Measurements from ENCODE around the gene HSBP1. TPM values are rescaled to one million over a fixed set of nuclear protein-coding genes. Genes with fewer than 3 reads are reported as not detected.

Gene HSBP1
- polyA plus RNA-seq (2013, experiment 1 of 4) = 208 TPM
- polyA plus RNA-seq (2013, experiment 2 of 4) = 204 TPM
- 177 TPM for polyA plus RNA-seq (2013, experiment 3 of 4)
- polyA plus RNA-seq (2013, experiment 4 of 4) = 218 TPM

DNA sequence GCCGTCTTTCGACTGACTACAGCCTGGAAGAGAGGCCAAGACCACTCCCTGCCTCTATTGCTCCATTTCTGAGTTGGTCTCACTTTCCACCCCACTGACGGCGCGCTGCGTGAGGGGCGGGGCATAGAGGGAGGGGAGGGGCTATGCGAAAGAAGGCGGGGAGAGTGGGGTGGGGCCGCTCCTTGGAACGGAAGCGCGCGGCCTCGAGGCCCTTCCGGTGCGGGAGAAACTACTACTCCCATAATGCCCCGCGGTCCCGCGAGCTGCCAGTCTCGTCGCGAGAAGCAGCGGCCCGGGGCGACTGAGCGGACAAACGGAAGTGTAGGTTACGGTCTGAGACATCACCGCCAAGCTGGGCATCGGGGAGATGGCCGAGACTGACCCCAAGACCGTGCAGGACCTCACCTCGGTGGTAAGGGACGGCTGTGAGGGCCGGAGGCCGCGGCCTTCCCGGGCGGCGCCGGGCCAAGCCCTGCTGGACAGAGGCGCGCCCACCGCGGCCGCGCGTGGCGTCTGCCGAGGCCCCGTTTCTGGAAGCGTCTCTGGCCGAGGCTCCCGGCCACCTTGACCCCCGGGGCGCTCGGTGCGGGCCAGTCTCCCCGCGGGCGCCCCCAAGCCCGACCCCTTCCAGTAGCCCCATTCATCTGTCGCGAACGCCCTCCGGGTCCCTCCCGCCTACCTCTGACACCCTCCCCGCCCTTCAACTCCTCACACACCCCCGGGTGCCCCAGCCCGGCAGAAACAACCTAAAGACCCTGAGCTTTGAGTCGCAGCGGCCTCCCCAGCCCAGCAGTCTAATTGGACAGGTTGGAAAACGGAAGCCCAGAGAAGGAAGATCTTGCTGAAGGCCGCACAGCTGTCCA lies at the start of gene HSBP1:
TSS of gene HSBP1 (plus strand) at position 269 of the 863 bp plus-strand sequence. CDS start at position 368, 99 bp downstream.
- H3K9me3 ChIP-seq (ENCODE audit: control insufficient read depth, low read length) = no peaks in the 10 kb centered on the region
- H3K27me3 ChIP-seq (ENCODE audit: control insufficient read depth, insufficient read depth, low read length, poor library complexity, severe bottlenecking) = no peaks in the 10 kb centered on the region
- H3K4me1 ChIP-seq (ENCODE audit: control insufficient read depth, insufficient read depth, low read length) = peaks cover 8% of the 10 kb centered on the region
- H3K36me3 ChIP-seq (ENCODE audit: control insufficient read depth, insufficient read depth, low read length) = peaks cover 4% of the 10 kb centered on the region
- 3% methylated on average over 73 to 76 of the region's 76 CpGs for WGBS, 2 experiments
- peak within 1 kb of the TSS; percentile 66 for H3K4me3 ChIP-seq (ENCODE audit: insufficient read depth, low read depth, low read length)
- no peak within 1 kb of the TSS for H3K27ac ChIP-seq (ENCODE audit: insufficient read depth, low read depth, low read length, poor library complexity, severe bottlenecking)

DNA sequence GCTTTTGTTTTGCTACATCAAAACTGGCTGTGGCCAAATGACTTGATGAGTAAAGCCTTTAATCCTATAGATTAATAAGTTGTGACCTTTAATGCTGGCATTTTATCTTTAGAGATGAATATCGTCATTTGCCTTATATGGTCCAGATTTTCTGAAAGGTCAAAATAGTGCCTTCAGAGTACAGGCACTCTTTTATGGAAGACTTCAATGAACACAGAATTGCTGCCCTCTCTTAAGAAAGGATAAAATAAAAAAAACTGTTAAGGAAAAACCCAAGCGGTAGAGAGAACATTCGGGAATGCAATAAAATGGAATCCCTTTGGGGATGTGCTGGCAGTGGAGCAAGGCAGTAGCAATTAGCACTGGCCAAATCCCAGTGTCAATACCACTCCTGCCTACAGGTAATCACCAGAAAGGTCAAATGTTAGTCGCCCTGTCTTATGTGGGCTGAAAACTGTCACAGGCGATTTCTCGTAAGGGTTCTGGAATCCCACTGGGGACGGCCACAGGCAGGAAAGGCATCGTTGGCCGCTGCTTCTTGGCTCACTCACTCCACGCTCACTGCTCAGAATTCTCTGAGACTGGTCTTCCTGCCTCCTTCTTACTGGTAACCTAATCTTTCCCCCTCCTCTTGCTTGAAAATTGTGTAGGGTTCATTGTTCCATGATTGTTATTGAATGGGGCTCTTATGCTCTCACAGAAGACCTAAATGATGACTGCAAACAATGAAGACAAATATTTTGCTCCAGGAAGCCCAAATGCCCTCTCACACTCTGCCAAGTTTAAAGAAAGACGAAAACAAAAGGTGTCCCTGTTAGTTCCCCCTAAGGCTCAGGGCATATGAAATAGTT lies 45.4 kb upstream of the HSBP1 start:
- Histone ChIP-seq H3K9me3 (ENCODE audit: control insufficient read depth, low read length) (no peaks in the 10 kb centered on the region), H3K27me3 (ENCODE audit: control insufficient read depth, insufficient read depth, low read length, poor library complexity, severe bottlenecking) (no peaks in the 10 kb centered on the region), H3K4me3 (ENCODE audit: insufficient read depth, low read depth, low read length) (no peak overlapping the region), H3K4me1 (ENCODE audit: control insufficient read depth, insufficient read depth, low read length) (no peaks in the 10 kb centered on the region), H3K27ac (ENCODE audit: insufficient read depth, low read depth, low read length, poor library complexity, severe bottlenecking) (peak overlapping the region; percentile 4), H3K36me3 (ENCODE audit: control insufficient read depth, insufficient read depth, low read length) (no peaks in the 10 kb centered on the region)
- WGBS, 2 experiments = 92 to 95% methylated on average over 11 of the region's 11 CpGs

DNA sequence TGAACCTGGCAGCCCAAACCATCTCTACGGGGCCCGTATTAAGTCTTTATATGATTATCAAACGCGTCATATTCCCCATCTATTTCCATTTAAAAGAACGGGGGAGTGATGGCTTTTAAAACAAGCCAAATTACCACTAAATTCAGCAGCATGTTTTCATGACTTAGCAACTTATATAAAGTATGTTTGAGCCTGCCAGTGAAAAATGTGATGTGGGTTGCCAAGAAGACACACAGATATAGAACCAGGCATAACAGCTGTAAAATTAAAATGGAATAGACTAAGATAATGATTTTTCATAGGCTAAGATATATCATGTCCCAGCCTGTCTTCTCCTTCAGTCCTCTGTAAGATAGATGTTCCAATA lies 44.8 kb upstream of the HSBP1 start:
- no peaks in the 10 kb centered on the region for H3K9me3 ChIP-seq (ENCODE audit: control insufficient read depth, low read length)
- no peaks in the 10 kb centered on the region for H3K36me3 ChIP-seq (ENCODE audit: control insufficient read depth, insufficient read depth, low read length)
- WGBS, 2 experiments = 92 to 94% methylated on average over 5 of the region's 5 CpGs
- no peaks in the 10 kb centered on the region for H3K4me1 ChIP-seq (ENCODE audit: control insufficient read depth, insufficient read depth, low read length)
- H3K4me3 ChIP-seq (ENCODE audit: insufficient read depth, low read depth, low read length) = no peak overlapping the region
- H3K27ac ChIP-seq (ENCODE audit: insufficient read depth, low read depth, low read length, poor library complexity, severe bottlenecking) = no peak overlapping the region
- H3K27me3 ChIP-seq (ENCODE audit: control insufficient read depth, insufficient read depth, low read length, poor library complexity, severe bottlenecking) = no peaks in the 10 kb centered on the region

DNA sequence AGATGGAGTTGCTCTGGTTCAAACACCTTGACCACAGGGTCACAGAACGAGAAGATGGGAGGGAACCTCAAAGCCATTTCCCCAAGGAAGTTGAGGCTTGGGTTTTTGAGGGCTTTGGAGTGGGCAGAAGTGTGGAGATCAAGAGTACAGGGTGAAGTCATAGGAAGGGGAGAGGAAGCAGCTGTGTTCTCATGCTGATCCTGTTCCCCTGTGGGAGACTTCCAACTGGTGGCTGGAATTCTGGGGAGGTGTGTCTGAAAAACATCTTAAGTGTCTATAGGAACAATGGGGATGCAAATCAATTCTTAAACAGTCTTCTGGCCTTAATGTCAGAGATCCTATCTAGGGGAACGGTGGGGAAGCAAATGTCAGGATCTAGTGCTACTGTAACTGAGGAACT lies 38.8 kb upstream of the HSBP1 start:
- H3K36me3 ChIP-seq (ENCODE audit: control insufficient read depth, insufficient read depth, low read length) = no peaks in the 10 kb centered on the region
- H3K27me3 ChIP-seq (ENCODE audit: control insufficient read depth, insufficient read depth, low read length, poor library complexity, severe bottlenecking) = no peaks in the 10 kb centered on the region
- no peaks in the 10 kb centered on the region for H3K9me3 ChIP-seq (ENCODE audit: control insufficient read depth, low read length)
- 77 to 82% methylated on average over 2 of the region's 2 CpGs for WGBS, 2 experiments
- no peak overlapping the region for H3K27ac ChIP-seq (ENCODE audit: insufficient read depth, low read depth, low read length, poor library complexity, severe bottlenecking)
- no peaks in the 10 kb centered on the region for H3K4me1 ChIP-seq (ENCODE audit: control insufficient read depth, insufficient read depth, low read length)
- H3K4me3 ChIP-seq (ENCODE audit: insufficient read depth, low read depth, low read length) = no peak overlapping the region

DNA sequence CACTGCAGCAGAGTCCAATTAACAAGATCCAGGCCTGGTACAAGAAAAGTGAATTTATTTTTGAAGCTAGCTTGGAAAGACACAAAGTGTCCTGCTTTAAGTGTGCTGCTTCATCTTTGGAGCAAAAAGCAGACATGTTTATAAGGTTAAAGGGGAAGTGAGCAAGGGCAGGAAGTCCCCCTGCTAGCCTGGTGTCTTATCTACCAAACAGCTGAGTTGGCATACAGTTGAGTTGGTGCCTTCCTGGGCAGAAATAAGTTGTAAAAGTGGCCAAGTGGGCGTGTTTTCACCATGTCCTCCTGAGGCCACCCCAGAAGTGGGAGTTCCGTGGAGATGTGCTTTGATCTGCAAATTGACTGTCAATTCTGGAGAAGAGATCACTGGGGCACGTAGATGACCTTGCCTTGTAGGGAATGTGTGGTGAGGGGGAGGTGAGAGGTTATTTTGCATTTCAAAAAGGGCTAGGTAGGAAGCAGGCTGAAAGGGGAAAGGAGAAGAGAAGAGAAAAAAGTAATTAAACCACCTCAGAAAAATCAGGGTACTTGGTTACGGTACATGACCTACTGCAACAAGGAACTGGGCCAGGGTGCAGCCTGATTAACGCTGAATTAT lies 38.3 kb upstream of the HSBP1 start:
- Histone ChIP-seq H3K4me3 (ENCODE audit: insufficient read depth, low read depth, low read length) (no peak overlapping the region), H3K4me1 (ENCODE audit: control insufficient read depth, insufficient read depth, low read length) (no peaks in the 10 kb centered on the region), H3K27me3 (ENCODE audit: control insufficient read depth, insufficient read depth, low read length, poor library complexity, severe bottlenecking) (no peaks in the 10 kb centered on the region), H3K36me3 (ENCODE audit: control insufficient read depth, insufficient read depth, low read length) (no peaks in the 10 kb centered on the region), H3K9me3 (ENCODE audit: control insufficient read depth, low read length) (no peaks in the 10 kb centered on the region), H3K27ac (ENCODE audit: insufficient read depth, low read depth, low read length, poor library complexity, severe bottlenecking) (no peak overlapping the region)
- 63 to 65% methylated on average over 5 of the region's 5 CpGs for WGBS, 2 experiments

DNA sequence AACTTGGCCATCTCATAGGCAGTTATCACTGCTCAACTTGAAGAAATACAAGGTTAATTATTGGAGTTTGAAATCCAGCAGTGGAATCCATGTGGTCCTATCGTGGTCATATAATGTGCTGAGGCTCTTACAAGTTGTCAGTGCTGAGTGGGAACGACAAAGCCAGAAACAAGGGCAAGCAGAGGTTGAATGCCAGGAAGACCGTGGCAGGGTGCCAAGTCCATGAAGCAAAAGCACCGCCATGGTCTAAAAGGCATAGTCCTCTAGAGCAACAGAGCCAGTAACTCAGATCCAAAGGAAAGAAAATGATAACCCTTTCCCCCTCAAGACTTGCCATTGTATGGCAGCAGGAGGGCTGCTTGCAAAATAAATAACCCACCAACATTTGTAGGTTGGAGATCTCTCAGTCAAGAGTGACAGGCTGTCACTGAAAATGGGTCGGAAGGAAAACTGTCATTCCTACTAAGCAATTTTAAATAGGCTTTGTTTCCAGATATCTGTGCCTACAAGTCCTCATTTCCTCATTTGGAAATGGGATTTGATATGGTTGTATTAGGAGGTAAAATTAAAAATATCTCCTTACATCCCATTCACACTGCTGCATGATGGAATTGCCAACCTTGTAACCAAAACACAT lies 36.4 kb upstream of the HSBP1 start:
- Histone ChIP-seq H3K27ac (ENCODE audit: insufficient read depth, low read depth, low read length, poor library complexity, severe bottlenecking) (no peak overlapping the region), H3K4me1 (ENCODE audit: control insufficient read depth, insufficient read depth, low read length) (no peaks in the 10 kb centered on the region), H3K4me3 (ENCODE audit: insufficient read depth, low read depth, low read length) (no peak overlapping the region), H3K9me3 (ENCODE audit: control insufficient read depth, low read length) (no peaks in the 10 kb centered on the region), H3K36me3 (ENCODE audit: control insufficient read depth, insufficient read depth, low read length) (no peaks in the 10 kb centered on the region), H3K27me3 (ENCODE audit: control insufficient read depth, insufficient read depth, low read length, poor library complexity, severe bottlenecking) (no peaks in the 10 kb centered on the region)
- 90 to 93% methylated on average over 5 of the region's 5 CpGs for WGBS, 2 experiments

DNA sequence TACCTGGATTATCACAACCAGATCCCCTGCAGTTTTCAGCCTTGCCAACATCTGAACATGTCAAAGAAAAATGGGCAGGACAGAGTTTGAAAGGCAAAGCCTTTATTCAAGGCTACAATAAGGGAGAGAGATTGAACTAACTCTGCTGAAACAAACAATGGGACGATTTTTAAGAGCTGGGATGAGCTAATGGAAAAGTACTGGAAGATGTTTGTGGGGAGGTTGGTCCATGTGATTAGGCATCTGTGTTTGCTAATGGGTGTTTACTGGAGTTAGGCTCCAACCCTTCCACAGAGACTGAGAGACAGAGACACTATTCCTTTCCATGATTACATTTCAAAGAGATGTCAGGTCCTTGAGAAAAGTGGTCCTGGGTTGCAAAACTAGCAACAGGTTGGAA lies 35.0 kb upstream of the HSBP1 start:
- 68 to 74% methylated on average over 1 of the region's 1 CpG for WGBS, 2 experiments
- no peaks in the 10 kb centered on the region for H3K4me1 ChIP-seq (ENCODE audit: control insufficient read depth, insufficient read depth, low read length)
- H3K27ac ChIP-seq (ENCODE audit: insufficient read depth, low read depth, low read length, poor library complexity, severe bottlenecking) = no peak overlapping the region
- H3K9me3 ChIP-seq (ENCODE audit: control insufficient read depth, low read length) = no peaks in the 10 kb centered on the region
- H3K36me3 ChIP-seq (ENCODE audit: control insufficient read depth, insufficient read depth, low read length) = no peaks in the 10 kb centered on the region
- no peaks in the 10 kb centered on the region for H3K27me3 ChIP-seq (ENCODE audit: control insufficient read depth, insufficient read depth, low read length, poor library complexity, severe bottlenecking)
- H3K4me3 ChIP-seq (ENCODE audit: insufficient read depth, low read depth, low read length) = no peak overlapping the region

DNA sequence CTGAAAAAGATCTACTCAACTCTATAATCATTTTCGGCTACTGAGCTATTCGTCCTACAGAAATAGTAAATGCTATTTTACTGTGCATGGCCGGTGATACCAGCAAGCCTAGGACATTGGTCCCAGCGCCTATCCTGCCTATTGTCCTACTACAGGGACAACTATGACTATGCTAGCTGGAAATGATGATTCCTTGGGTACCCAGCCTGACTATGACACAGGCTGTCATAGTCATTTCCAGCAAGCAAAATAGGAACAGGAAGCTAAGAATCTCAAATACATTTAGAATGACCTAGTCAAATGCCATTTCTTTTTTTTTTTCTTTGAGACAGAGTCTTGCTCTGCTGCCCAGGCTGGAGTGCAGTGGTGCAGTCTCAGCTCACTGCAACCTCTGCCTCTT lies 33.7 kb upstream of the HSBP1 start:
- Histone ChIP-seq H3K4me1 (ENCODE audit: control insufficient read depth, insufficient read depth, low read length) (no peaks in the 10 kb centered on the region), H3K27ac (ENCODE audit: insufficient read depth, low read depth, low read length, poor library complexity, severe bottlenecking) (no peak overlapping the region), H3K9me3 (ENCODE audit: control insufficient read depth, low read length) (no peaks in the 10 kb centered on the region), H3K27me3 (ENCODE audit: control insufficient read depth, insufficient read depth, low read length, poor library complexity, severe bottlenecking) (no peaks in the 10 kb centered on the region), H3K36me3 (ENCODE audit: control insufficient read depth, insufficient read depth, low read length) (no peaks in the 10 kb centered on the region), H3K4me3 (ENCODE audit: insufficient read depth, low read depth, low read length) (no peak overlapping the region)
- WGBS, 2 experiments = 94 to 95% methylated on average over 4 of the region's 4 CpGs

DNA sequence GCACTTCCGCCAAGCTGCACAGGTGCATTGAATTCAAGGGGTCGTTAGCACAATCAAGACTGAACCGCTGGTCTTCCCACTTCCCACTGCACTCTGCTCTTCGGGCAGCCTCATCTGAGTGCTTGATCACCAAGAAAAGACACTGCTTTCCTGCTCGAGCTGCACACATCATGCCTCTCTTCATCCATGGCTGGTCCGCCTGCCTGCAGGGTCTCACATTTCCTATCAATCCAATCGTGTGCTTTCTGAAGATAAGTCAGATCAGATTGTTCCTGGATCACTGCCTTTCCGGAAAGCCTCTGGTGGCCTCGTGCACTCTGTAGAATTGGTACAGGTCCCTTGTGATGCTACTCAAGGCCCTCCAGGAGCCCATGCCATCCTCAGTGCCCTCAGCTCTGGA lies 30.8 kb upstream of the HSBP1 start:
- Histone ChIP-seq H3K4me3 (ENCODE audit: insufficient read depth, low read depth, low read length) (no peak overlapping the region), H3K27me3 (ENCODE audit: control insufficient read depth, insufficient read depth, low read length, poor library complexity, severe bottlenecking) (no peaks in the 10 kb centered on the region), H3K9me3 (ENCODE audit: control insufficient read depth, low read length) (no peaks in the 10 kb centered on the region), H3K36me3 (ENCODE audit: control insufficient read depth, insufficient read depth, low read length) (no peaks in the 10 kb centered on the region), H3K4me1 (ENCODE audit: control insufficient read depth, insufficient read depth, low read length) (no peaks in the 10 kb centered on the region), H3K27ac (ENCODE audit: insufficient read depth, low read depth, low read length, poor library complexity, severe bottlenecking) (no peak overlapping the region)
- WGBS, 2 experiments = 85 to 89% methylated on average over 9 of the region's 9 CpGs

Data from ectodermal cell (in vitro differentiated cells).